ENCODE results near the gene FUOM. TPM values are rescaled to one million over a fixed set of nuclear protein-coding genes. Genes with fewer than 3 reads are reported as not detected.

Gene FUOM
- total RNA-seq, 6 donors from 2014 or later, result 15.4 to 37.5 (median 26.0) TPM

GRCh38 chr10:133307776-133308420 lies 49.9 kb downstream of the FUOM start:
- H3K36me3 ChIP-seq, result peaks cover 7 to 37% (median 27%) of the 10 kb centered on the region in 4 donors
- DNase-seq (peak in 1 of 2 donors; percentile 91), ATAC-seq (ENCODE audit: low FRiP score in 2 of 2) (peak in 1 of 2 donors; percentile 77)
- peak overlapping the region; percentile 96 to 98 (median 96) for H3K27ac ChIP-seq
- 4 to 7% methylated on average over 14 to 25 of the region's 25 CpGs for WGBS, 2 donors
- H3K4me3 ChIP-seq, result peak overlapping the region; percentile 64 to 99 (median 79)
- no peaks in the 10 kb centered on the region for H3K27me3 ChIP-seq
- H3K4me1 ChIP-seq, result peaks cover 27 to 43% (median 34%) of the 10 kb centered on the region in 4 donors
- H3K9me3 ChIP-seq, result no peaks in the 10 kb centered on the region
- TF ChIP-seq EP300 (IDR thresholded peaks at IDR 0.05) (no peak), CTCF (IDR thresholded peaks at IDR 0.05) (peak; percentile 53 to 76 (median 68)), POLR2A (IDR thresholded peaks at IDR 0.05) (peak in 2 of 4 donors; percentile 32 to 59), POLR2AphosphoS5 (IDR thresholded peaks at IDR 0.05) (peak in 1 of 2 donors; percentile 5)

DNA sequence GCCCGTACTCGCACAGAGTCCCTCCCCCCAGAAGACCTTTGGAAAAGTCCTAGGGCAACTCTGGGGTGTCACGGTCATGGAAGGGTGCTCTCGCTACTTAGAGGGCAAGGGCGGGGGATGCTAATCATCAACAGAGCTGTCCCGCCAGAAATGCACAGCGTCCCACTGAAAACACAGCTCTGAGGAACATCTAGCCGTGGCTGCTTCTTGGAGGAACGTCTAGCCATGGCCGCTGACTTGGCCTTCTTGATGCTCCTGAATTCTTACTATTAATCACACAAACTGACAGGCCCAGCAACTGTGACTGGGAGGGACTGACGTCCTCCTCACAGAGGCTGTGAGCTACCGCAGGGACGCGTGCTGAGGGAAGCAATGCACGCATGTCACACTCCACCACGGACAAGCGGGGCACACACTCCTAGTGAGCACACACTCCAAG lies 50.9 kb downstream of the FUOM start:
- Histone ChIP-seq H3K4me3 (peak overlapping the region in 2 of 4 donors; percentile 89 to 99), H3K27ac (peak overlapping the region in 2 of 4 donors; percentile 96), H3K4me1 (peaks cover 27 to 43% (median 34%) of the 10 kb centered on the region in 4 donors), H3K27me3 (no peaks in the 10 kb centered on the region), H3K36me3 (peaks cover 6 to 36% (median 24%) of the 10 kb centered on the region in 4 donors), H3K9me3 (no peaks in the 10 kb centered on the region)
- WGBS, 2 donors, result 90 to 92% methylated on average over 15 to 17 of the region's 17 CpGs
- ATAC-seq (ENCODE audit: low FRiP score in 2 of 2) (no peak), DNase-seq (no peak)
- TF ChIP-seq POLR2AphosphoS5 (IDR thresholded peaks at IDR 0.05), result no peak
- TF ChIP-seq POLR2A (IDR thresholded peaks at IDR 0.05), result no peak
- no peak for TF ChIP-seq EP300 (IDR thresholded peaks at IDR 0.05)
- no peak for TF ChIP-seq CTCF (IDR thresholded peaks at IDR 0.05)

DNA sequence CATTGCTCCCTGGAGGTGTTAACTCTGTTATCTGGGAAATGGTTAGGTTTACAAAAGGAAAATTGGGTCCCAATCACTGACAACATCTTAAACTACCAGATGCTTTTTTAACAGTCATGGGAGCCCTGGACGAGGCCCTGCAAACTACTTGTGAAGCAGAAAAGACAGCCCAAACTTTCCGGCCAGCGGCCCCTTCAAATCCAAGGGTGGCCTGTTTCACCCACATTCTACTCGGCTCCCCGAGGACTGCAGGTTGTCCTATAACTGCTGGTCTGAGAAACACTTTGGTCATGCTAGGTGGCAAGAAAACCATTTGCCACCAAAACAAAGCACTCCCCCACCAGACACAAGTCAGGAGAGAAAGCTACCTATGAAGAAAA lies 51.7 kb downstream of the FUOM start:
- WGBS, 2 donors, result 89 to 95% methylated on average over 4 to 5 of the region's 5 CpGs
- TF ChIP-seq POLR2AphosphoS5 (IDR thresholded peaks at IDR 0.05) (no peak), EP300 (IDR thresholded peaks at IDR 0.05) (no peak), POLR2A (IDR thresholded peaks at IDR 0.05) (no peak), CTCF (IDR thresholded peaks at IDR 0.05) (no peak)
- no peak overlapping the region for H3K4me3 ChIP-seq
- H3K27ac ChIP-seq, result peak overlapping the region in 3 of 4 donors; percentile 45 to 96 (median 60)
- H3K27me3 ChIP-seq, result no peaks in the 10 kb centered on the region
- H3K36me3 ChIP-seq, result peaks cover 0 to 34% (median 23%) of the 10 kb centered on the region in 4 donors
- H3K4me1 ChIP-seq, result peaks cover 27 to 43% (median 34%) of the 10 kb centered on the region in 4 donors
- ATAC-seq (ENCODE audit: low FRiP score in 2 of 2), result no peak
- no peaks in the 10 kb centered on the region for H3K9me3 ChIP-seq
- no peak for DNase-seq

Small RNAs within 50 kb of the gene (small RNA-seq; reads per million reads assigned to genes)
- gene AL360181.4 (0 reads per million in 4 donors), gene BANF1P2 (0 reads per million in 4 donors), gene MIR3944 (0 reads per million in 4 donors)

Other genes starting within 250 kb of the FUOM start
- gene KNDC1, start 197.8 kb downstream of the FUOM start, total RNA-seq, result 10 to 100 TPM in 4 of 6 donors, 1 to 10 TPM in 2; 7.1 to 30.3 (median 15.5) TPM
- gene UTF1, start 127.8 kb downstream of the FUOM start, total RNA-seq, result under 1 TPM in 2 of 6 donors, not detected in 4; 0.26 to 0.37 TPM
- gene VENTX, start 120.2 kb downstream of the FUOM start, total RNA-seq, result 10 to 100 TPM in 1 of 6 donors, 1 to 10 TPM in 5; 1.7 to 11.5 (median 4.4) TPM
- gene ADAM8, start 81.2 kb downstream of the FUOM start, total RNA-seq, result 10 to 100 TPM; 10.4 to 93.2 (median 32.9) TPM
- 100 to 1,000 TPM in 1 of 6 donors, 10 to 100 TPM in 5; 41.7 to 106 (median 56.3) TPM for gene TUBGCP2, start 49.1 kb downstream of the FUOM start, total RNA-seq
- gene ZNF511, start 49.1 kb downstream of the FUOM start, total RNA-seq, result 10 to 100 TPM; 12.6 to 44.2 (median 33.0) TPM
- gene CALY, start 21.1 kb downstream of the FUOM start, total RNA-seq, result 1 to 10 TPM in 1 of 6 donors, not detected in 5; 7.4 TPM
- not detected for gene PRAP1, start 10.6 kb downstream of the FUOM start, total RNA-seq
- gene ECHS1, start 15.3 kb upstream of the FUOM start, total RNA-seq, result 10 to 100 TPM; 32.5 to 69.6 (median 53.2) TPM
- gene PAOX, start 21.2 kb upstream of the FUOM start, total RNA-seq, result 10 to 100 TPM in 3 of 6 donors, 1 to 10 TPM in 3; 4.7 to 24.1 (median 10.3) TPM
- gene MTG1, start 36.1 kb upstream of the FUOM start, total RNA-seq, result 100 to 1,000 TPM in 1 of 6 donors, 10 to 100 TPM in 5; 21.0 to 155 (median 40.8) TPM
- gene SPRN, start 66.6 kb upstream of the FUOM start, total RNA-seq, result under 1 TPM in 1 of 6 donors, not detected in 5; 0.20 TPM
- gene SCART1, start 95.9 kb upstream of the FUOM start, total RNA-seq, result 10 to 100 TPM in 2 of 6 donors, 1 to 10 TPM in 4; 1.1 to 31.4 (median 3.4) TPM
- gene CYP2E1, start 169.3 kb upstream of the FUOM start, total RNA-seq, result 10 to 100 TPM in 1 of 6 donors, 1 to 10 TPM in 2, under 1 TPM in 1, not detected in 2; 0.91 to 17.8 (median 1.6) TPM
- gene SYCE1, start 207.6 kb upstream of the FUOM start, total RNA-seq, result 10 to 100 TPM in 1 of 6 donors, 1 to 10 TPM in 1, not detected in 4; 1.0 to 21.0 TPM

Measured in upper lobe of left lung (tissue), 6 donors.